HG03460 (cell line): ENCODE results near the gene DBT.
A peak's percentile ranks its signal among the peaks of the same experiment; 100 is the strongest.
"Not testable (repeated sequence)": the region's sequence is repeated elsewhere in the genome, so short reads cannot be mapped to it uniquely, and the experiment has no call there.

ENCODE experiments used
- ATAC-seq: cut with Tn5 transposase; IDR thresholded peaks from one replicate; pipeline ENCODE4 v1.9.1; 2021; ENCODE audit not compliant: unreplicated experiment

Gene DBT

DNA sequence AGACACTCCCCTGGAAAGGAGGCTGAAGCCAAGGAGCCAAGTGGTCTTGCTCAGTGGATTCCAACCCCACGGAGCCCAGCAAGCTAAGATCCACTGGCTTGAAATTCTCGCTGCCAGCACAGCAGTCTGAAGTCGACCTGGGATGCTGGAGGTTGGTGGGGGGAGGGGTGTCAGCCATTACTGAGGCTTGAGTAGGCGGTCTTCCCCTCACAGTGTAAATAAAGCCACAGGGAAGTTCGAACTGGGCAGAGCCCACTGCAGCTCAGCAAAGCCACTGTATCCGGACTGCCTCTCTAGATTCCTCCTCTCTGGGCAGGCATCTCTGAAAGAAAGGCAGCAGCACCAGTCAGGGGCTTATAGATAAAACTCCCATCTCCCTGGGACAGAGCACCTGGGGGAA, 49.6 kb downstream of the DBT start:
- not testable (repeated sequence) for ATAC-seq

DNA sequence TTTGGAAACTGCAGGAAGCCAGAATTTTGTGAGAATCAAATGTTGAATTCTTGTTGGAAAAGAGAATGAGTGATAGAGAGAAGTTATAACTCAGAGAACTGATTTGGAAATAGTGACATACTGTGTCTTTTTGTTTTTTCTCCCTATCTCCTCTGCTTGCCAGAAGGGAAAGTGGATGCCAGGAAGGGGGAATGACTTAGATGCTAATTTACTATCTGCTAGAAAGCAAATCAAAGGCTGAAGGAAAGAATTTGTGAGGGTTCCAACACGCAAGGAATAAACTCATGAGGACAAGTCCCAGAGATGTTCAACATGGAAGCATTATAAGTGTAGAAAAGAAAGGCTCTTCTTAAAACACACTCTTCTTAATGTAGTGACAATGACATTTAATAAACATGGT, 51.0 kb downstream of the DBT start:
- ATAC-seq = no peak

DNA sequence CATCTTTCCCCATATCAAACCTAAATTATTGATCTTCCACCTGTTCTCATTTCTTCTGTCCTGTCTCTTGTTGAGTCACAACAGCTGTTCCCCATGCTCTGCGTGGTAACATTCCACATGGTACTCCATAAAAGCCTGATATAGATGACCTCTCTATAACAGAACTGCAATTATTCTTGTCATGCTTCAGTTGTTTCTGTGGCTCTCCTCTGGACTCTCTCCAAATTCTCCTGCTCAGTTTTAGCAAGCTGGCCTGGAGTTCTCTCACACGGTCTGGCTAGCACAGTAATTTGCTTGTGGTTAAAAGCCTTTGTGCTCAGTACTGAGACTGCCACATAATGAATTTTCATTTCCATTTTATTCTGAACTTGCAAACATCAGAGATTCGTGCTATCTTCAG, 61.0 kb downstream of the DBT start:
- peak; percentile 59 for ATAC-seq

DNA sequence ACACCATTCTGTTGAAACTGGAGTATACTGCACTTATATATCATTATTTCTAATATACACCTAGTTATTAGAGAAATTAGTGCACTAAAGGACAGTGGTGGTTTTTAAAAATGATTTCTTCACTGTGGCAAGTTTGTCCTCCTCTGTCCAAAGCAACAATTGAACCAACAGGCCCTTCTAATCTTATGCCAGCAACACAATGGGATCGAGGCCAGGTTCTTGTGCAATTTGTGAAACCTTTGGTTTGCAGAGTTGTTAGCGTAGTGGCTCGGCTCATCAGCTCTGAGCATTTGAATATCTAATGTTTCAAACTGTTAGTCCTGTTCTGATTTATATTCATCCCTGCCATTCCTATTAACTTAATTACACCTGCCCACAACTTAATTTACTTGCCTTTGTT, 61.7 kb downstream of the DBT start:
- ATAC-seq = no peak

DNA sequence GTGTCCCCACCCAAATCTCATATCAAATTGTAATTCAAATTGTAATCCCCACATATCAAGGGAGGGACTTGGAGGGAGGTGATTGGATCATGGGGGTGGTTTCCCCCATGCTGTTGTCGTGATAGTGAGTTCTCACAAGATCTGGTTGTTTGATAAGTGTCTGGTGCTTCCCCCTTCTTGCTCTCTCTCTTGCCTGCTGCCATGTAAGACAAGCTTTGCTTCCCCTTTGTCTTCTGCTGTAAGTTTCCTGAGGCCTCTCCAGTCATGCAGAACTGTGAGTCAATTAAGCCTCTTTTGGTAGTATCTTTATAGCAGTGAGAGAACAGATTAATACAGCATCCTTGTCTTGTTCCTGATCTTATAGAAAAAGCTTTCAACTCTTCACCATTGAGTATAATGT, 65.1 kb downstream of the DBT start:
- peak; percentile 83 for ATAC-seq

DNA sequence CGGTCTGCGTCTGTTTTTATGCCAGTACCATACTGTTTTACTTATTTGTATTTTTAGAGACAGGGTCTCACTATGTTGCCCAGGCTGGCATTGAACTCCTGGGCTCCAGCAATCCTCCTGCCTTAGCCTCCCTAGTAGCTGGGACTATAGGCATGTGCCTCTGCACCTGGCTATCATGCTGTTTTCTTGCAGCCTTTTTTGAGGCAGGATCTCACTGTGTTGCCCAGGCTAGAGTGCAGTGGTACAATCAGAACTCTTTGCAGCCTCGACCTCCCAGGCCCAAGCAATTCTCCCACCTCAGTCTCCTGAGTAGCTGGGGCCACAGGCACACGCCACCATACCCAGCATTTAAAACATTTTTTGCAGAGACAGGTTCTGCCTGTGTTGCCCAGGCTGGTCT, 66.3 kb downstream of the DBT start:
- ATAC-seq = no peak

DNA sequence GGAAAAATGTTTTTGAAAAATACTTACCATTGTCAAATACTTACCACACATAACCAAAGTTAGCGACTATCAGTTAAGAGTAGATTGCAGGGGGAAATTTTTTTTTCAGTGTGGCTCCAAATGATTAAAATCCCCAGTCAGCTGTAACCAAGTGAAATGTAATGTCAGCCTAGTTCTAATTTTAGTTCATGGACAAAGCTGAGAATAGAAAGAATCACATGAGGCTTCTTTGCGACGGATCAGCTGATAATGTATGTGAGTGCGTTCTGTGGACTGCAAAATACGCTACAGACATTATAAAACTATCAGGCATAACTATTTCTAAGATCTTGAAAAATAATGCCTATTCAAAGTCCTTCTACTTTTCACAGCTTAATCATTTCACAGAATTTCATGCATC, 71.5 kb downstream of the DBT start, which contains the start of gene LRRC39:
Gene LRRC39 (minus strand): TSS at position 166 of the 400 bp plus-strand sequence. CDS start 9,740 bp downstream, outside the sequence.
- no peak for ATAC-seq

DNA sequence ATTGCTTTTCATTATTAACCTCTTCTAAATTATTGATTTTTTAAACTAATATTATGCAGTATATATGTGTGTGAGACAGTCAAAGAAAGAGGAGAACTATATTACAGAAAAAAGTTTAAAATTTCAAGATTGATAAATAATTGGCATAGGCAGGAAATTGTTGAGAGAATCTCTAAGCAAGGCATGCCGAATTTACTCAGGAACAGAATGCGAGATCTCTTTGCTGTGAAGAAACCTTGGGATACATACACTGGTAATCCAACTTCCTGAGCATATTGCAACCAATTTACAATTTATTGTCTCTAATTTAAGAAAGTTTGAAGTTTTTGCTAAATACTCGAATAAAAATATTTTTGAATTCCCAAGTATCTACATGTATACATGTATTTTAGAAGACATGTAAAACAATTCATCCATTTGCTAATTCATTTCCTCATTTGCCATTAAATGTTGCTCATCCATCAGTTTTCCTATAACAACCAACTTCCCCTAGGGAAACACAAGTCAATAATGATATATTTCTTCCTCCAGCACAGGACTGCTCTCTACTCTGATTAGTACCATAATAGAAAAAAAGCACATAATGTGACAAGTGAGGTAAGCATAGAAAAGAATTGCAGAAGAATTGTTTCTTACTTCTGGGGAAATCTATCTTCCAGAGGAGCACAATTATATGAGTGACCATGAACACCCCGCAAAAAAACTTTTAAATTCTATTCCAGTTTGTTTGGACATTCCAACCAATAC, 72.2 kb downstream of the DBT start:
- no peak for ATAC-seq

DNA sequence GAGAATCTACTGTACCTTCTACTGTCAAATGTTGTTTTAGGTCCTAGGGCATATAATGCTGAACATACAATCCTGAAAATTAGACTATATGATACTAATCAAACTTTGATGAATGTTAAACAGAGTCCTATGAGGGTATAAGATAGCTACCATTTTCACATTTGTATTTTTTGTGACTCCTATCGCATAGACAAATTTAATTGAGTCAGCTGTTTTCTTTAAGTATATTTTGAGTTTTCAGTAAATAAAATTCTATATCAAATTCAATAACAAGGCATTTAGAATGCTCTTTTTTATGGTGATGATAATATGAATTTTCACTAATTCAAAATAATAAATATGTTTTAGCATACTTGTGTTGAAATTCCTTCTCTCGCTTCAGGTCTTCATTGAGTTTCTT, 81.6 kb downstream of the DBT start:
- no peak for ATAC-seq

DNA sequence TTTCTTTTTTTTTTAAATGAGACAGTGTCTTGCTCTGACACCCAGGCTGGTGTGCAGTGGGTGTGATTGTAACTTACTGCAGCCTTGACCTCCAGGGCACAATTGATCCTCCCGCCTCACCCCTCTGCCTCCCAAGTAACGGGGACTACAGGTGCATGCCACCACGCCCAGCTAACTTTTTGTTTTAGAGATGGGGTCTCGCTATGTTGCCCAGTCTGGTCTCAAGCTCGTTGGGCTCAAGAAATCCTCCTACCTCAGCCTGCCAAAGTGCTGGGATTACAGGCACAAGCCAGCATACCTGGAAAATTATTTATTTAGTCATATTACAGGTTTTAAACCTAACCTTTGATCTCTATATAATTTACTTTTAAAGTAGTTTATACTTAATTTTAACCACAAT, 84.9 kb downstream of the DBT start:
- no peak for ATAC-seq

DNA sequence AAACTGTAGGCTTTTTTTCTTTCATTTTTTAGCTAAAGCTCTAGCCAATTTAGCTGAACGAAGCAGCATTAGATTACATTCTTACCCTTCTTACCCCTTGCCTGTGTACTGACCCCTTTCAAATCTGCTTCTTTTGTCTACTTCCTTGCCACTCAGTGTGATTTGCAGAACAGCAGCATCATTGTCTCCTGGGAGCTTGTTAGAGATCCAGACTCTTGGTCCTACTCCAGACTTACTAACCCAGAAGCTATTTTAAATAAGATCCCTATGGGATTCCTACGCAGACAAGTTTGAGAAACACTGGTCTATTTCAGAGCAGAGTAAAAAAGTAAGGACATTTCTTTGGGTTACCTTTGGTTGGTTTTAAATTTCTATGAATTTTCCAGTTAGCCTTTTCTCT, 85.4 kb downstream of the DBT start:
- no peak for ATAC-seq

DNA sequence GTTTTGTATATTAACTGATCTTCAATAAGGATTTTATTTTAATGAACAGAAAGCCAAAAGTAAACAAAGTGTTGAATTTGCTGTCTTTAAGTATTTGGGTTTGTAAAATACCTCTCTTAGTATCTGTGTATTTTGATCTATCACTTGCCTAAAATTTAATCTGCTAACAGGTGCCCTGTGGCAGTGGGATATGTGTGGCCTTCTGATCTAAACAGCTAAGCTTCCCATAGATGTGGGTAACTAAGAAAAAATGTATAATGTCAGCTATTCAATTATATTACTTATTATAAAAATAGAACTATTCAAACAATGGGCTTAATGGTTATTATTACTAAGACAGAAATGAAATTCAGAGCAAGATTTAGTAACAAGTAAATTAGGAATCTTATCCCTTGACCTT, 86.8 kb downstream of the DBT start:
- no peak for ATAC-seq

DNA sequence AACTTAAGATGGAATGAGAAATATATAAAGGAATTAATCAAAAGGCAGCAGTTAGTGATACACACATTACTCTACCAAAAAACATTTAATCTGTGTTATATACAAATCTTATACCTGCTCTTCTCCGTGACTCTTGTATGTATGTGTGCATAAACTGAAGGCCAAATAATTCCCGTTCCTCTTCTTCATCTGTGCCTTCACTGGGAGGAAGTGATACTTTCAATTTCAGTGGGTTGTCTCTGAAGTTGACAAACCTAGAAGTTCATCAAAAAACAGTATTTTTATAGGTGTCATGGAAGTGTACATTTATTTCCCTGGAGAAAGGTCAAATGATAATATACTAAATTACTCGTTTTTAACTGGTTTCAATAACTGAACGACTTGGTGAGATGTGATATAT, 97.4 kb downstream of the DBT start:
- ATAC-seq = peak; percentile 88

DNA sequence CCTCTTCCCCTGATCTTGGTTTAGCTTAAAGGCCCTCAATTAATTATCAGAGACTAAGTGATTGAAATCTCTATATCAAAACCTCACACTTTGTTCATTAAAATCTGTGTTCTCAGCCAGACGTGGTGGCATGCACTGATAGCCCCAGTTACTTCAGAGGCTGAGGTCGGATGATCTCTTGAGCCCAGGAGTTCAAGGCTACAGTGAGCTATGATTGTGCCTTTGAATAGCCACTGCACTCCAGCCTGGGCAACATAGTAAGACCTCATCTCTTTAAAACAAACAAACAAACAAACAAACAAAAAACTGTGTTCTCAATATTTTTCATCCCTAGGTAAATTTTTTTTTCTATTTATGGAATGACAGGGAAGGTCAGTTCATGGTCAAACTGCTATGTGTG, 98.0 kb downstream of the DBT start:
- no peak for ATAC-seq

DNA sequence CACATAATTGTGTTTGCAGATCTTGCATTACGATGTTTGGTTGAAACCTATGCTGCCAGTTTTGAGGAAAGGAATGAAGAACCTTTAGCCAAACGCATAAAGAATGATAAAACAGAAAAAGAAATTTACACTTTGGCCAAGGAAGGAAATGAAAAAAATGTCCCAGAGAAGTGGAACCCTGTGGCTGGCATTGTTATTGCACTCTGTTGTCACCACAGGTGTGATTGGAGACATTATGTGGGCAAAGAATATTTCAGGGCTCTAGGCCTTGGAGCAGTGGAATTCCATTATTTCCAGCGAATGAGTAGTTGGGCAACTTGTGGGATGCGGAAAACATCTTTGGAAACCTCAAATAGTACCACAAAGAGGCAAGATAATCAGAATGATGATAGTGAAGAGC, 101.8 kb downstream of the DBT start:
- no peak for ATAC-seq

DNA sequence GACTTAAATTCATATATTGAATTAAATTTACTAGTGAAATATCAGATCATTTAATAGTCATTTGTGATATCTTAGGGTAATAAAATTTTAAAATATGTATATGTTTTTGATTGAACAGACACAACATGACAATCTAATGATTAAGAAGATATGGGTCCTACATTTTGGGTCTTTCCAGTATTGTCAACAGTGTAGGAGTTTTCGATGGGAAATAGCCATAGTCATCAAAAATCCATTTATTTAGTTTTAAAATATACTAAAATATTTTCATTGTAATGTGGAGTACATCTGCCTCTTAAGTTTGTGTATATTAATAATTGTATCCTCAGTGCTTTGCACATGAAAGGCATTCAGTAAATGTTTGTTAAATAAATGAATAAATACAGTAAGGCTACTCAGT, 102.7 kb downstream of the DBT start:
- no peak for ATAC-seq

DNA sequence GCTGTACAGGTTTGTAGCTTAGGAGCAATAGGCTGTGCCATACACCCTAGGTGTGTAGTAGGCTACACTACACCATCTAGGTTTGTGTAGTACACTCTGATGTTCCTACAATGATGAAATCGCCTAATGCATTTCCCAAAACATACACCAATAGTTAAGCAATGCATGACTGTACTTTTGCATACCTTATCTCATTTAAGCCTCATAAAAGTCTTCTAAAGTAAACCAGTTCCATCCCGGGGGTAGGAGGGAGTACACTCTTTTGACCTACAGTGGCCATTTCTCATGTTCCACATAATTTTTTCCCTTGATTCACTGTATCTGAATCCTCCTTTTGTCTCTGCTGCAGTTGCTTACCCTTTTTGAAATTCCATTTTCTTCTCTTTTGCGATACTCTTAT, 104.5 kb downstream of the DBT start:
- no peak for ATAC-seq

DNA sequence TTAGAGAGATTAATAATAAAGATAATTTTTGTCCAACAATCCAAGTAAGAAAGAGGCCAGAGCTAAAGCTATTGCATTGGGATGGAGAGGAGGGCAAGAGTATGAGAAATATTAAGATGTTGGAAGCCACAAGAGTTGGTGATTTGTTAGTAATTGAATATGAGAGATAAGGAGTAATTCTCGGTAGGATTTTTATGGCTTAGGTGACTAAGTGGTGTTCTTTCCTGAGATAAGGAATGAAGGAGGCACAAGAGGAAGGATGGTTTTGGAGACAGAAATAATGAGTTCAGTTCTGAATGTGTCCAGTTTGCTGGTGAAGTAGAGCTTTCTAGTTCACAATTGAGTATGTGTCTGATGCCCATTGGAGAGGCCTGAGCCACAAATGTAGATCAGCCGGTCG, 107.3 kb downstream of the DBT start:
- no peak for ATAC-seq

DNA sequence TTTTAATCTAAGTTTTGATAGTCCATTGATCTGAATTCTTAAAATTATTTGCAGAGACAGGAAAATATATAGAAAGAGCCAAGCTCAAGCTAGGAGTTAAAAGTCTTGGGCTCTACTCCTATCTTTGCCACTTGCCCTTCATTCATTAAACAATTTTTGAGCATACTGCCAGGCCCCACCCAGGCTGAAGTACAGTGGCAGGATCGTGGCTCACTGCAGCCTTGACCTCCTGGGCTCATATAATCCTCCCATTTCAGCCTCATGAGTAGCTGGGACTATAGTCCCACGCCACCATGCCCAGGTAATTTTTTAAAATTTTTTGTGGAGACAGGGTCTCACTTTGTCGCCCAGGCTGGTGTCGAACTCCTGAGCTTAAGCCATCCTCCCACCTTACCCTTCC, 108.4 kb downstream of the DBT start:
- ATAC-seq = no peak

DNA sequence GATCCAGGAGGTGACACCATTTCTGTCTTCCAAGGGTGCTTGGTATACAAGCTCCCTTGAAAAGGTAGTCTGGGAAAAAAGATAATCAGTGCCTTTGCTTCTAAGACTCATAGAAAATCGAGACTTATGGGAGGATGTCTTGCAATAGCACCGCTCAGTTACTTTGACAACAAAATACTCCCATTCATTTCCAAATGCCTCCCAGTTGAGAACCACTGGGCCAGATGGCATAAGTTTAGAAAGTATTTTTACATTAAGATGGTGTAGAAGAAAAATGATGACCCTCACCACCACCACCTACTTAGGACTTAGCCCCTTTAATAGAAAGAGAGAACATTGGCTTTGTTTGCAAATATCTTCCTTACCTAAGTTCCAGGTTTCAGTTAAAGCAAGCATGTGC, 112.0 kb downstream of the DBT start:
- ATAC-seq = no peak
